Right lobe of liver (tissue), 6 donors: ENCODE data around the gene CHRNG. TPM values are rescaled to one million over a fixed set of nuclear protein-coding genes. Genes with fewer than 3 reads are reported as not detected.

Source experiments
- ATAC-seq, 4 donors: fragments of 200-7000 bp; cut with Tn5 transposase; one replicate each; pipeline ENCODE4 v1.9.1; 2020; ENCODE audit warnings: mild to moderate bottlenecking in 4 of 4, moderate library complexity in 4 of 4
- DNase-seq, 3 donors: peaks; one replicate each; pipeline ENCODE4 v3.0.0-alpha.2; 2020
- H3K27ac ChIP-seq, 3 donors: fragments of 200-600 bp; one replicate each; pipeline ENCODE4 v1.8.0; 2022
- H3K27me3 ChIP-seq, 2 donors: fragments of 200-600 bp; one replicate each; pipeline ENCODE4 v1.8.0; 2022
- H3K36me3 ChIP-seq, 4 donors: fragments of 200-600 bp; sonication (generic) in 1 of 4; one replicate each; pipeline versions ENCODE4 v1.5.1 to v1.8.0; 2017 to 2022; ENCODE audit warnings: control low read depth in 1 of 4
- H3K4me1 ChIP-seq, 4 donors: fragments of 200-600 bp; sonication (generic) in 1 of 4; one replicate each; pipeline versions ENCODE4 v1.5.1 to v1.8.0; 2017 to 2022; ENCODE audit warnings: control low read depth in 1 of 4
- H3K4me3 ChIP-seq, 3 donors: fragments of 200-600 bp; one replicate each; pipeline ENCODE4 v1.8.0; 2022
- H3K9me3 ChIP-seq, 4 donors: fragments of 200-600 bp; sonication (generic) in 1 of 4; one replicate each; pipeline versions ENCODE4 v1.5.1 to v1.8.0; 2017 to 2022; ENCODE audit warnings: control low read depth in 1 of 4
- CTCF ChIP-seq, 4 donors: fragments of 200-600 bp in 3 of 4; fragments of 450-650 bp in 1 of 4; IDR thresholded peaks; one replicate each; pipeline versions ENCODE4 v1.5.1 to v1.8.0; 2016 to 2022; ENCODE audit warnings: antibody characterized with exemption in 4 of 4, mild to moderate bottlenecking in 2 of 4
- POLR2A ChIP-seq: fragments of 450-650 bp; IDR thresholded peaks from one replicate; pipeline ENCODE4 v1.6.1; 2017; ENCODE audit warnings: antibody characterized with exemption, mild to moderate bottlenecking
- WGBS: methylation state at CpG from one replicate; pipeline ENCODE4 v1.1.6; 2018; ENCODE audit warnings: low coverage, low lambda C conversion rate; ENCODE audit not compliant: insufficient coverage; ENCODE audit errors: missing lambda C conversion rate; 5-methylcytosine and 5-hydroxymethylcytosine counted together
- intact Hi-C, 2 donors: fragments of 100-400 bp; cut with DNase I; formaldehyde crosslinking; loops; one replicate each; pipeline versions ENCODE4 v1.11.2 to v1.14.1; 2022
- total RNA-seq, 6 experiments: library from RNA; depleted of rRNA in 2 of 6; stranded (reverse); fragments of >200 nt in 2 of 6; fragmentation: NEBNext Ultra II Directional in 3 of 6; extraction: Animal tissue kit (Norgen Biotek cat#: 25700) in 3 of 6; gene quantifications; one replicate each; pipeline versions ENCODE4 v1.1.0 to v1.2.4, GENCODE V29; 2016 to 2023
- donor health status: DM: no; HTN: yes; CAD: no.
- donor health status: DM: no; HTN: no; CAD: no.
- donor health status: DM: no; HTN: no; CAD: no.
- donor health status: DM: no; HTN: yes; CAD: no.
- donor health status: DM: no; HTN: yes; CAD: no.

CHRNG gene
- total RNA-seq, 6 experiments from 2014 or later, result not detected

GRCh38 chr2:232545511-232546375, 6.3 kb downstream of the CHRNG start:
- WGBS, result 83% methylated on average over 5 of the region's 17 CpGs
- Histone ChIP-seq H3K36me3 (no peaks in the 10 kb centered on the region), H3K9me3 (no peaks in the 10 kb centered on the region), H3K27ac (no peak overlapping the region), H3K27me3 (no peaks in the 10 kb centered on the region), H3K4me3 (no peak overlapping the region), H3K4me1 (peaks cover 0 to 5% (median 0%) of the 10 kb centered on the region in 4 donors)
- intact Hi-C loops, result no loop called here
- TF ChIP-seq CTCF (IDR thresholded peaks at IDR 0.05), result no peak
- TF ChIP-seq POLR2A, result no peak
- ATAC-seq (no peak), DNase-seq (peak in 1 of 3 donors; percentile 22)

GRCh38 chr2:232547991-232548390, 8.5 kb downstream of the CHRNG start:
- no peak for TF ChIP-seq POLR2A
- TF ChIP-seq CTCF (IDR thresholded peaks at IDR 0.05), result no peak

GRCh38 chr2:232549655-232550353, 10.3 kb downstream of the CHRNG start:
- intact Hi-C loops, result no loop called here
- no peak for ATAC-seq
- H3K36me3 ChIP-seq, result no peaks in the 10 kb centered on the region
- TF ChIP-seq POLR2A (no peak), CTCF (IDR thresholded peaks at IDR 0.05) (no peak)
- WGBS, result 41% methylated on average over 15 of the region's 21 CpGs
- peak overlapping the region; percentile 94 to 95 (median 95) for H3K4me3 ChIP-seq
- H3K9me3 ChIP-seq, result no peaks in the 10 kb centered on the region
- no peaks in the 10 kb centered on the region for H3K27me3 ChIP-seq
- H3K27ac ChIP-seq, result peak overlapping the region; percentile 95 to 99 (median 95)
- H3K4me1 ChIP-seq, result peaks cover 0 to 17% (median 3%) of the 10 kb centered on the region in 4 donors
- no peak for DNase-seq

More at GRCh38 chr2:232547991-232548390, 8.5 kb downstream of the CHRNG start:
- intact Hi-C loops, result no loop called here
- H3K27me3 ChIP-seq, result no peaks in the 10 kb centered on the region
- no peak for DNase-seq
- H3K9me3 ChIP-seq, result no peaks in the 10 kb centered on the region
- H3K4me1 ChIP-seq, result peaks cover 0 to 9% (median 3%) of the 10 kb centered on the region in 4 donors
- no peak overlapping the region for H3K4me3 ChIP-seq
- no peak overlapping the region for H3K27ac ChIP-seq
- H3K36me3 ChIP-seq, result no peaks in the 10 kb centered on the region
- ATAC-seq, result no peak
- 92% methylated on average over 6 of the region's 6 CpGs for WGBS

GRCh38 chr2:232550354-232551249, 11.1 kb downstream of the CHRNG start, which contains the start of the genes EIF4E2 and TIGD1:
TSS of gene EIF4E2 (plus strand) at chr2:232550689. CDS start at chr2:232550725, 36 bp downstream.
TSS of gene TIGD1 (minus strand) at chr2:232550557. CDS start at chr2:232549882, 675 bp downstream.
- Histone ChIP-seq H3K4me3 (peak within 1 kb of the TSS; percentile 94 to 95 (median 95)), H3K4me1 (peaks cover 0 to 22% (median 3%) of the 10 kb centered on the region in 4 donors), H3K27me3 (no peaks in the 10 kb centered on the region), H3K9me3 (no peaks in the 10 kb centered on the region), H3K36me3 (no peaks in the 10 kb centered on the region), H3K27ac (peak within 1 kb of the TSS; percentile 95 to 99 (median 95))
- TF ChIP-seq CTCF (IDR thresholded peaks at IDR 0.05) (peak in 3 of 4 donors; percentile 15 to 37 (median 23)), POLR2A (peak; percentile 88)
- DNase-seq, result peak; percentile 94 to 97 (median 97)
- ATAC-seq, result peak; percentile 94 to 96 (median 95)
- WGBS, result 2% methylated on average over 17 of the region's 81 CpGs
- intact Hi-C loops, result no loop called here
